Measurements from ENCODE around the gene KCNH1. TPM values are rescaled to one million over a fixed set of nuclear protein-coding genes. Genes with fewer than 3 reads are reported as not detected.

KCNH1 gene
- total RNA-seq, 2 experiments from 2014 or later: not detected

DNA sequence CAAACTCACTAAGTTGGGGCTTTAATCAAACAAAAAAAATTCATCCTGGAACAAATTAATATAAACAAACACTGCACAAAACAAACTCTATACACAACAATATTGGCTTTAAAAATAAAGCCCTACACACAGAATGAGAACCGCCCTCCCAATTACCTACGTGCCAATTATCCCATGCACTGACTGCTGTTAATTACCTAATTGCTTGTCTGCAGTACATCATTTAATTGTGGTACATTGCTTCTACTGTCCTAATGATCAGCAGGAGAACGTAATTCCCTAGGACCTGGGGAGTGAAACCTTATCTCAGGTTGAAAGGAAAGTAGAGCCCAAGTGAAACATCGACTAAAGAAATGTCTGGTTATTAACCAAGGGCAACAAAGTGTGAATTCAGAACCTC is 364.5 kb downstream of the KCNH1 start:
- POLR2A ChIA-PET: no interaction called here
- H3K9me3 Mint-ChIP-seq (ENCODE audit: low read depth): no peaks in the 10 kb centered on the region
- DNase-seq: no peak
- intact Hi-C loops (cut with DNase I, micrococcal nuclease): no loop called here
- no peaks in the 10 kb centered on the region for H3K4me1 Mint-ChIP-seq
- no peak overlapping the region for H3K27ac Mint-ChIP-seq
- H3K36me3 Mint-ChIP-seq (ENCODE audit: low read depth): no peaks in the 10 kb centered on the region
- no peak for ATAC-seq
- H3K27me3 Mint-ChIP-seq: peaks cover 7% of the 10 kb centered on the region
- H3K4me3 Mint-ChIP-seq: no peak overlapping the region
- CTCF ChIA-PET: interaction anchor here (0.6 kb wide), 1 partner anchor 220 kb away, joined by 3 read pairs; no protein-coding TSS in a partner anchor

DNA sequence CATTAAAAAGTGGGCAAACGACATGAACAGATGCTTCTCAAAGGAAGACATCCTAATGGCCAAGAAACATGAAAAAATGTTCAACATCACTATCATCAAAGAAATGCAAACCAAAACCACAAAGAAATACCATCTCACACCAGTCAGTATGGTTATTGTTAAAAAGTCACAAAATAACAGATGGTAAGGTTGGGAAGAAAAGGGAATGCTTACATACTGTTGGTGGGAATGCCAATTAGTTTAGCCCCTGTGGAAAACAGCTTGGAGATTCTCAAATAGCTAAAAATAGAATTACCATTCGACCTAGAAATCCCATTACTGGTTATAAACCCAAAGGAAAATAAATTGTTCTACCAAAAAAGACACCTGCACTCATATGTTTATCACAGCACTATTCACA is 369.4 kb downstream of the KCNH1 start:
- Mint-ChIP-seq H3K27ac (no peak overlapping the region), H3K4me1 (no peaks in the 10 kb centered on the region), H3K9me3 (ENCODE audit: low read depth) (peaks cover 6% of the 10 kb centered on the region), H3K36me3 (ENCODE audit: low read depth) (no peaks in the 10 kb centered on the region), H3K4me3 (no peak overlapping the region), H3K27me3 (peaks cover 4% of the 10 kb centered on the region)
- DNase-seq (no peak), ATAC-seq (no peak)
- intact Hi-C loops (cut with DNase I, micrococcal nuclease): no loop called here
- CTCF ChIA-PET: no interaction called here
- POLR2A ChIA-PET: no interaction called here

DNA sequence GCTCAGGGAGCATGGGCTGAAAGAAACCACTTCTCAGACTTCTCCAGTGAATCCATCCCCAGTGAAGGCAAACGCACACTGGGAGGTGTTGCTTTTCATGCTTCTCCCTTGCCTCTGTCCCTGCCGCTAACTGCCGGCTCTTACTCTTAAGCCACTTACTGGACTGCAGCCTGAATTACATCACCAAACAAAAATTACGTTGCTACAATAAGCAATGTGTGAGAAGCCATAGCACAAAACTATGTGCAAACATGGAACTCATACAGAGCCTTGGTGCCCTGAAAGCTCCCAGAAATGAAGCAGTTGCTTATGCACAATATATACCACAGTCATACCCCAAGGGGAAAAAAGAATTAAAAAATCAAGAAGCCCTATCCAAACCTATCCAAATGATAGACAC is 375.2 kb downstream of the KCNH1 start:
- no peak for ATAC-seq
- intact Hi-C loops (cut with DNase I, micrococcal nuclease): no loop called here
- H3K36me3 Mint-ChIP-seq (ENCODE audit: low read depth): no peaks in the 10 kb centered on the region
- ChIA-PET CTCF (no interaction called here), POLR2A (no interaction called here)
- no peak overlapping the region for H3K4me3 Mint-ChIP-seq
- no peak for DNase-seq
- peaks cover 6% of the 10 kb centered on the region for H3K9me3 Mint-ChIP-seq (ENCODE audit: low read depth)
- H3K27ac Mint-ChIP-seq: no peak overlapping the region
- no peaks in the 10 kb centered on the region for H3K4me1 Mint-ChIP-seq
- peaks cover 5% of the 10 kb centered on the region for H3K27me3 Mint-ChIP-seq

DNA sequence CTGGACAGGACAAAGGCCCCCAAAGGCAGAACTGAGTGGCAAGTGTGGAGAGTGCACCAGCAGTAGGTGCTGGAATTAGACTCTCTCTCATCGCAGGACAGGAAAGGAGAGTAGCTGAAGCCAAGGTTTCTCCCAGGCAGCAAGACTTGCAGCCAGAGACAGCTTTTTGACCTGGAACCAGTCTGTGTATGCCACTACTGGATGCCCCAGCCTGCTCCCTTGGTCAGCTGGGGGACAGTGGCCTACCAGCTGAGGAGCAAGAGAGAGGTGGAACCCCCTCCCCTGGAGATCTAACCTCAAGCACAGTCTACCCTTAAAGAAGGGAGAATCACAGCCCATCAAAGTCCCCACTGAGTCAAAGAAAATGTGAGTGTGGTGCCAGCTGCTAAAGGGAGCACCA is 375.7 kb downstream of the KCNH1 start:
- Mint-ChIP-seq H3K27ac (no peak overlapping the region), H3K27me3 (peaks cover 5% of the 10 kb centered on the region), H3K4me1 (no peaks in the 10 kb centered on the region), H3K9me3 (ENCODE audit: low read depth) (peaks cover 6% of the 10 kb centered on the region), H3K4me3 (no peak overlapping the region), H3K36me3 (ENCODE audit: low read depth) (no peaks in the 10 kb centered on the region)
- no peak for DNase-seq
- ChIA-PET CTCF (no interaction called here), POLR2A (no interaction called here)
- intact Hi-C loops (cut with DNase I, micrococcal nuclease): no loop called here
- no peak for ATAC-seq

DNA sequence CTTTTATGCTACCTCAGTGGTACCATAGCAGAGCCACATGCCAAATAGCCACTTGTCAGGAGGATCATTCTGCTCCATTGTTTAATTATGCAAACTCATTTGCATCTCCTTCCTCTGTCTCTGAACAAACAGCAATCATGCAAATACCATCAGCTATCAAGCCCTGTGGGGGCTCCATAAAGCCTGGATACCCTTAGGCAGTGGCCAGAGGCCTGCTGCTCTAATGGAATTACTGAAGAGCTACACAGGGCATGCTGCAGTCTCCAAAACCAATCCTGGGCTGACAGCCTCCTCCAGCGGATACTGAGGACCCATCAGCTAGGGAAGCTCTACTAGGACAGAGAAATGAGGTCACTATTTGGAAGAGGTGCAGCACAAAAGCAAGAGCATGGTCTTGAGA is 376.3 kb downstream of the KCNH1 start:
- no peaks in the 10 kb centered on the region for H3K36me3 Mint-ChIP-seq (ENCODE audit: low read depth)
- ChIA-PET CTCF (interaction anchor here (1.4 kb wide), 1 partner anchor 9 kb away, joined by 4 read pairs; no protein-coding TSS in a partner anchor), POLR2A (no interaction called here)
- peaks cover 5% of the 10 kb centered on the region for H3K27me3 Mint-ChIP-seq
- H3K4me1 Mint-ChIP-seq: no peaks in the 10 kb centered on the region
- ATAC-seq (no peak), DNase-seq (no peak)
- H3K27ac Mint-ChIP-seq: no peak overlapping the region
- peaks cover 6% of the 10 kb centered on the region for H3K9me3 Mint-ChIP-seq (ENCODE audit: low read depth)
- intact Hi-C loops (cut with DNase I, micrococcal nuclease): no loop called here
- no peak overlapping the region for H3K4me3 Mint-ChIP-seq

DNA sequence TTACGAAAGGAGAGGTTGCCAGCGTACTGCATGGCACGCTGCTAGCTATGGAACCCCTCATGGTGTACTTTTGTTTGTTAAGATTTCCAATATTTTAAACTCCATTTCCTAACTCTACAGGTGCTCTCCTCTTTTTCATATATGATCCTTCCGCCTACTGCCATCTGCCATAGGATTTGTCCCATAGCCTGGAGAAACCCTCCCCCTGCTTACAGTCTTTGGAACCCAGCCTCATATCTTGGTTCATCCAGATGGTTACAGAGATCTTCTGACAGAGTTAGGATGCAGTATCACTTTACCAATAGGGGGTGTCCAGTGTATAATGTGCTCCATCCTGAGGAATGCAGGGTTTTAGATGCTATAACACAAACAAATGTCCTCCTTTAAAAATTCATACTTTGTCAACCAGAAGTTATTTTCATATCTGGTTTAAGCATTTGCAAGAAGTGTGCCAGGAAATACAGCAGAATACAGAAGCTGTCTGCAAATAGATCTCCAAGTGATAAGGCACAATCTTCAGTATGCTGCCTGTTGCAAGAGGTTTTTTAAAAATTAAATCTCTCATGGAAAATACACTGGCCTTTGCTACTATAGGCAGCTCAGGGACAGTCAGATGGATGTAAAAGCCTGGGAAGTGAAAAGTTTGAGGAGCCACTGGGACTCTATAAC is 377.8 kb downstream of the KCNH1 start:
- no peak overlapping the region for H3K4me3 Mint-ChIP-seq
- no peaks in the 10 kb centered on the region for H3K4me1 Mint-ChIP-seq
- no peaks in the 10 kb centered on the region for H3K36me3 Mint-ChIP-seq (ENCODE audit: low read depth)
- ChIA-PET POLR2A (no interaction called here), CTCF (no interaction called here)
- intact Hi-C loops (cut with DNase I, micrococcal nuclease): no loop called here
- ATAC-seq: no peak
- H3K27ac Mint-ChIP-seq: no peak overlapping the region
- no peak for DNase-seq
- peaks cover 3% of the 10 kb centered on the region for H3K27me3 Mint-ChIP-seq
- H3K9me3 Mint-ChIP-seq (ENCODE audit: low read depth): peaks cover 6% of the 10 kb centered on the region

DNA sequence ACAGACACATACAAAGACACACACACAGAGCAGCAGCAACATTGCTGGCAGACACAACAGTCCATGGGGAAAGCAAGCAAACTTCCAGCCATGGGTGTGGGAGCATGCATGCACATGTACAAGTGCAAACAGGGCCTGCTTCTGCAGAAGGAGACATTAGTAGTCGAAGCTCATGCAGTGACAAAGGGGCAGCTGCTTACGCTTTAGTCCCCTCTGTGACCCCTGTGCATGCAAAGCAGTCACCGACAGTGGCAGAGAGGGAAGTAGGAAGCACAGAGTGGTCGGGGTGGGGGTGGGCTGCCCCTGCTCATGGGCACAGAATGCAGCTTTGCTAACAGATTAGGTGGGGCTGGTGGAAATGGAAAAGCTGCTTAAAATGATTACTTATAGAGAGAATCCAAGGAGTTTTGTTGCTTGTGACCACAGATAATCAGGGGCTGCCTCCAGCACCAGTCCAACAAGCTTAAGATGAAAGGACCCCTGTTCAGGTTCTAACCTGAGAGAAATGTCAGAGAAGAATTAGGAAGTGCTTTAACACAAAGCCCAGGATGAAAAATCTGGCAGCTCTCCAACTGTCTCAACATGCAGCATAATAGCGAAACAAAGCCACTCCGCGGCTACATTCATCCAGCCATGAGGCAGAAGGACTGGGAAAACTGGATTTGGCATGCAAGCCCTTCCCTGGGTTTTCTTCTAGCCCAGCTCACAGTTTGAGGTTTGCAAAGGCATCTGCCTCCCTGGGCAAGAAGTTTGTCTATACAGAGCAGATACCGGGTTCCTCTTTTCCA is 378.9 kb downstream of the KCNH1 start:
- Mint-ChIP-seq H3K9me3 (ENCODE audit: low read depth) (peaks cover under 1% of the 10 kb centered on the region), H3K27ac (no peak overlapping the region), H3K27me3 (peaks cover 5% of the 10 kb centered on the region), H3K4me1 (no peaks in the 10 kb centered on the region), H3K4me3 (no peak overlapping the region), H3K36me3 (ENCODE audit: low read depth) (no peaks in the 10 kb centered on the region)
- ChIA-PET CTCF (interaction anchor here (1.3 kb wide), 1 partner anchor 12 kb away, joined by 4 read pairs; no protein-coding TSS in a partner anchor), POLR2A (no interaction called here)
- intact Hi-C loops (cut with DNase I, micrococcal nuclease): no loop called here
- ATAC-seq (no peak), DNase-seq (no peak)

DNA sequence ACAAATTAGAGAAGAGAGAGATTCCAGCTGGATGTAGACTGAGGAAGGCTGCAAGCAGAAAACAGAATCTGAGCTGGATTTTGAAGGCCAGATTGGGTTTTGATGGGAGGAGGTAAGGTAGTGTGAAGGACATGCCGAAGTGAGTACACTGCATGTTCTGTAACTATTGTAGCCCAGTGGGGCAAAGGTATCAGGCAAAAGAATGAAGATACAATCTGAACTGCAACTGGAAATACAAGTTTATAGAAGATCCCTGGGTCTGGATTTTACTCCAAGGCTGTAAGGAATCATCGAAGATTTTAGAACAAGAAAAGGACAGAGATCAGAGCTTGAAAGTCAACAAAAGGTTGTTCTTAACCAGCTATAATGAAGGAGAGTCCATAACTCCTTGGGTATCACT is 382.0 kb downstream of the KCNH1 start:
- no peaks in the 10 kb centered on the region for H3K36me3 Mint-ChIP-seq (ENCODE audit: low read depth)
- no peaks in the 10 kb centered on the region for H3K9me3 Mint-ChIP-seq (ENCODE audit: low read depth)
- no peak overlapping the region for H3K27ac Mint-ChIP-seq
- no peak overlapping the region for H3K4me3 Mint-ChIP-seq
- peaks cover 4% of the 10 kb centered on the region for H3K27me3 Mint-ChIP-seq
- no peak for ATAC-seq
- H3K4me1 Mint-ChIP-seq: no peaks in the 10 kb centered on the region
- ChIA-PET CTCF (no interaction called here), POLR2A (no interaction called here)
- intact Hi-C loops (cut with DNase I, micrococcal nuclease): no loop called here
- DNase-seq: no peak

DNA sequence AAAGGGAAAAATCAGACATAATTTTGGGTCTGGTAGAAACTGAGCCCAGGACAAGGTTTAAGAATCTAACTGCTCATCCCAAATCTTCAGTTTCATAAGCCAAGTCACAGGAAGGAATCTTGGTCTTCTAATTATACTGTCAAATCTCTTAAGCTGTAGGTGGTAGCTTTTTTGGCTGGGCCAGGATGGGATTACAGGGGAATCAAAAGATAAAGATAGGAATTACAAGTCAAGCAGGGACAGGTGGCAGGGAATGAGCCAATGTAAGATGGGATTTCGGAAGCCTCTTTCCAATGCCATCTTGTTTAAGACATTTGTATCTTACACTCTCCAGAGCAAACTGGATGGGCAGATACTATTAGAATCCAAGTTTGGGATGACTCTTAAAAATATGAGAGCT is 383.5 kb downstream of the KCNH1 start:
- CTCF ChIA-PET: no interaction called here

DNA sequence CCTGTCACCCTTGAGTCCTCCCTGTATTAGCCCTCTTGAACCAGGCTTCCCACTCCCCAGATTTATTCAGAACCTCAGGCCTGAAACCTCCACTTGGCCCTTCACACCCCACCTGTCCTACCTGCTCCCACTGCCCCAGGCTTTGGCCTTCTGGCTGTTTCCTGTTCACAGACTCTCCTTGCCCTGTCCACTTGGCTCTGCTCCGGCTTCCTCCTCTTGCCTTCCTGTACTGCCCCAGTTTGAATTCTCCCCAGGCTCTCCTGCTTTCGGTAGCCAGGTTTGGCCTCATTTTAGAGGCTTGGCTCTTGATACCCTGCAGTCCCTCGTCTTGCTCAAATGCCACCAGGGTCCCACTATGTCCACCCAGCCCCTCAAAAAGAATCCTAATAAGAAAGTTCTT is 385.2 kb downstream of the KCNH1 start:
- Mint-ChIP-seq H3K9me3 (ENCODE audit: low read depth) (no peaks in the 10 kb centered on the region), H3K27ac (no peak overlapping the region), H3K4me3 (no peak overlapping the region), H3K36me3 (ENCODE audit: low read depth) (no peaks in the 10 kb centered on the region), H3K27me3 (peaks cover 4% of the 10 kb centered on the region), H3K4me1 (no peaks in the 10 kb centered on the region)
- ChIA-PET POLR2A (no interaction called here), CTCF (no interaction called here)
- ATAC-seq (no peak), DNase-seq (no peak)
- intact Hi-C loops (cut with DNase I, micrococcal nuclease): no loop called here

More for the DNA sequence above, 383.5 kb downstream of the KCNH1 start:
- ATAC-seq (no peak), DNase-seq (no peak)
- H3K9me3 Mint-ChIP-seq (ENCODE audit: low read depth): no peaks in the 10 kb centered on the region
- no peak overlapping the region for H3K27ac Mint-ChIP-seq
- intact Hi-C loops (cut with DNase I, micrococcal nuclease): no loop called here
- POLR2A ChIA-PET: no interaction called here
- peaks cover 4% of the 10 kb centered on the region for H3K27me3 Mint-ChIP-seq
- no peaks in the 10 kb centered on the region for H3K4me1 Mint-ChIP-seq
- no peak overlapping the region for H3K4me3 Mint-ChIP-seq
- H3K36me3 Mint-ChIP-seq (ENCODE audit: low read depth): no peaks in the 10 kb centered on the region

DNA sequence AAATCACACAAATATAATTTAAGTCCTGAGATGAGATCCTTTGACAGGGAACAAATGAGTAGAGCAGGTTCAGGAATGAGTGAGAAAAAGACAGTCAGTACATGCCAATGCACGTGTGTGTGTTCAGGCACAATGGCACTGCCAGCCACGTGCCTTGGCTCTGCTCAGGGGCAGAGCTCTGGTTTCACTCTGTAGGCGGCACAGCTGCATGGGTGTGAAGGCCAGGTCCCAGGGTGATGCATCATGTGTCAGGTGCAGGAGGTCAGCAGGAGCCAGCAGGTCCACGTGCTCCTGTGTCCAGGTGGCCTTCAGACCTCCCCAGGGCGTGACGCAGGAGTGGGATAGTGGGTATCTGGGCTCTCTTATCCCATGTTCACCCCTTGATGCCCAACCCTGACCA is 386.1 kb downstream of the KCNH1 start:
- POLR2A ChIA-PET: interaction anchor here (0.7 kb wide), 1 partner anchor 911 kb away, joined by 3 read pairs; no protein-coding TSS in a partner anchor
- Mint-ChIP-seq H3K27ac (no peak overlapping the region), H3K9me3 (ENCODE audit: low read depth) (no peaks in the 10 kb centered on the region), H3K36me3 (ENCODE audit: low read depth) (no peaks in the 10 kb centered on the region), H3K4me1 (no peaks in the 10 kb centered on the region), H3K27me3 (peaks cover 4% of the 10 kb centered on the region), H3K4me3 (no peak overlapping the region)
- DNase-seq: no peak
- intact Hi-C loops (cut with DNase I, micrococcal nuclease): no loop called here
- CTCF ChIA-PET: interaction anchor here (0.6 kb wide), 1 partner anchor 19 kb away, joined by 4 read pairs; no protein-coding TSS in a partner anchor
- ATAC-seq: no peak

DNA sequence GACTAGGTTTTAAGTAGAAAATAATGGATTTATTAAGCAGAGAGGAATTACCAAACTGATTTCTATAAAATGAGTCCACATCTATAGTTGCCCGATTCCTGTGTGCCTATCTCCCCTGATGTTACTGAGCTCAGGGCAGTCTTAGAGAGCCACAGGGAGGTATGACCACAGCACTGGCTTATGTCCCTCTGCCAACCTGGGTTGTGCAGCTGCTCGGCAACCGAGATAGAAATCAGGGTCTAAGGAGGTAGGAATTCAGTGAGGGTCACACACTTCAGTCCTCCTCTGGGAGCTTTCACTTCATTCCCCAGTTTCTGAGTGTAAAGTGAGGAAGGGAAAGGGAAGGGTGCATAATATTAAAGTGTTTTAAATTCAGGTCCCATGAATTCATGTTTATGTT is 386.8 kb downstream of the KCNH1 start:
- intact Hi-C loops (cut with DNase I, micrococcal nuclease): no loop called here
- H3K27ac Mint-ChIP-seq: no peak overlapping the region
- ATAC-seq (no peak), DNase-seq (no peak)
- H3K4me1 Mint-ChIP-seq: no peaks in the 10 kb centered on the region
- no peaks in the 10 kb centered on the region for H3K36me3 Mint-ChIP-seq (ENCODE audit: low read depth)
- no peak overlapping the region for H3K4me3 Mint-ChIP-seq
- POLR2A ChIA-PET: no interaction called here
- peaks cover 4% of the 10 kb centered on the region for H3K27me3 Mint-ChIP-seq
- CTCF ChIA-PET: no interaction called here
- no peaks in the 10 kb centered on the region for H3K9me3 Mint-ChIP-seq (ENCODE audit: low read depth)
